Activated CD4-positive, alpha-beta T cell treated with anti-CD3 and anti-CD28 coated beads, Interleukin-2, amount 10 ng/mL, durations not matched to agents 24 days and 14 days (primary cell): Measurements from ENCODE around the gene PYDC1. TPM values are rescaled to one million over a fixed set of nuclear protein-coding genes. Genes with fewer than 3 reads are reported as not detected.

Experiments
- DNase-seq: peaks from one replicate; pipeline ENCODE4 v3.0.0; 2022
- H3K27ac Mint-ChIP-seq: one replicate; pipeline ENCODE4 v1.8.0; 2022; ENCODE audit warnings: mild to moderate bottlenecking, mixed read lengths
- H3K27me3 Mint-ChIP-seq: one replicate; pipeline ENCODE4 v1.8.0; 2022; ENCODE audit warnings: mixed read lengths
- H3K36me3 Mint-ChIP-seq: one replicate; pipeline ENCODE4 v1.8.0; 2022; ENCODE audit warnings: low read depth, mild to moderate bottlenecking, mixed read lengths
- H3K4me1 Mint-ChIP-seq: one replicate; pipeline ENCODE4 v1.8.0; 2021; ENCODE audit warnings: mixed read lengths
- H3K4me3 Mint-ChIP-seq: one replicate; pipeline ENCODE4 v1.8.0; 2022; ENCODE audit warnings: mild to moderate bottlenecking, moderate library complexity, mixed read lengths
- H3K9me3 Mint-ChIP-seq: one replicate; pipeline ENCODE4 v1.8.0; 2021; ENCODE audit warnings: mixed read lengths
- intact Hi-C: fragments of 100-400 bp; cut with micrococcal nuclease; formaldehyde crosslinking; loops from one replicate; pipeline ENCODE4 v1.15.1; 2023
- total RNA-seq: library from RNA; stranded (reverse); gene quantifications from 2 replicates; pipeline ENCODE4 v1.2.3, GENCODE V29; 2022

PYDC1 gene
- total RNA-seq, 1 donor from 2014 or later, result not detected

GRCh38 chr16:31243734-31244670, 27.1 kb upstream of the PYDC1 start:
- no peak for DNase-seq
- Mint-ChIP-seq H3K4me1 (no peaks in the 10 kb centered on the region), H3K27me3 (no peaks in the 10 kb centered on the region), H3K4me3 (no peak overlapping the region), H3K36me3 (no peaks in the 10 kb centered on the region), H3K27ac (no peak overlapping the region), H3K9me3 (no peaks in the 10 kb centered on the region)
- intact Hi-C loops, result no loop called here

- H3K4me1 Mint-ChIP-seq, result no peaks in the 10 kb centered on the region
- H3K27me3 Mint-ChIP-seq, result no peaks in the 10 kb centered on the region
- intact Hi-C loops, result no loop called here
- no peaks in the 10 kb centered on the region for H3K9me3 Mint-ChIP-seq
- H3K27ac Mint-ChIP-seq, result no peak overlapping the region
- DNase-seq, result no peak
- H3K4me3 Mint-ChIP-seq, result no peak overlapping the region
- H3K36me3 Mint-ChIP-seq, result no peaks in the 10 kb centered on the region
Measured at GRCh38 chr16:31242206-31242605, 25.3 kb upstream of the PYDC1 start.

GRCh38 chr16:31238041-31238440, 21.1 kb upstream of the PYDC1 start:
- no peak for DNase-seq
- Mint-ChIP-seq H3K9me3 (peaks cover 7% of the 10 kb centered on the region), H3K4me1 (peaks cover 5% of the 10 kb centered on the region), H3K4me3 (no peak overlapping the region), H3K27me3 (no peaks in the 10 kb centered on the region), H3K36me3 (no peaks in the 10 kb centered on the region), H3K27ac (no peak overlapping the region)
- intact Hi-C loops, result no loop called here

- Mint-ChIP-seq H3K27me3 (no peaks in the 10 kb centered on the region), H3K27ac (no peak overlapping the region)
- intact Hi-C loops, result no loop called here
Measured at GRCh38 chr16:31229501-31229900, 12.6 kb upstream of the PYDC1 start.

GRCh38 chr16:31228206-31228605, 11.3 kb upstream of the PYDC1 start:
- no peak for DNase-seq
- Mint-ChIP-seq H3K9me3 (no peaks in the 10 kb centered on the region), H3K27me3 (no peaks in the 10 kb centered on the region), H3K4me1 (no peaks in the 10 kb centered on the region), H3K4me3 (no peak overlapping the region), H3K27ac (no peak overlapping the region), H3K36me3 (no peaks in the 10 kb centered on the region)
- intact Hi-C loops, result no loop called here

More at GRCh38 chr16:31229501-31229900, 12.6 kb upstream of the PYDC1 start:
- DNase-seq, result no peak
- peaks cover 2% of the 10 kb centered on the region for H3K4me1 Mint-ChIP-seq
- H3K36me3 Mint-ChIP-seq, result no peaks in the 10 kb centered on the region
- no peak overlapping the region for H3K4me3 Mint-ChIP-seq
- peaks cover 5% of the 10 kb centered on the region for H3K9me3 Mint-ChIP-seq

GRCh38 chr16:31225193-31225592, 8.3 kb upstream of the PYDC1 start:
- H3K27me3 Mint-ChIP-seq, result peaks cover 14% of the 10 kb centered on the region
- H3K9me3 Mint-ChIP-seq, result no peaks in the 10 kb centered on the region
- intact Hi-C loops, result no loop called here
- H3K4me1 Mint-ChIP-seq, result peaks cover 5% of the 10 kb centered on the region
- DNase-seq, result no peak
- H3K4me3 Mint-ChIP-seq, result no peak overlapping the region
- H3K27ac Mint-ChIP-seq, result no peak overlapping the region
- no peaks in the 10 kb centered on the region for H3K36me3 Mint-ChIP-seq

- intact Hi-C loops, result no loop called here
- Mint-ChIP-seq H3K36me3 (no peaks in the 10 kb centered on the region), H3K27ac (no peak overlapping the region), H3K9me3 (no peaks in the 10 kb centered on the region), H3K4me1 (peaks cover 5% of the 10 kb centered on the region), H3K27me3 (peaks cover 14% of the 10 kb centered on the region), H3K4me3 (no peak overlapping the region)
- no peak for DNase-seq
Measured at GRCh38 chr16:31224092-31224955, 7.4 kb upstream of the PYDC1 start.

GRCh38 chr16:31223044-31223443, 6.1 kb upstream of the PYDC1 start:
- intact Hi-C loops, result no loop called here
- Mint-ChIP-seq H3K36me3 (no peaks in the 10 kb centered on the region), H3K9me3 (no peaks in the 10 kb centered on the region), H3K4me1 (peaks cover 5% of the 10 kb centered on the region), H3K27ac (no peak overlapping the region), H3K4me3 (no peak overlapping the region), H3K27me3 (peaks cover 21% of the 10 kb centered on the region)
- no peak for DNase-seq

GRCh38 chr16:31221357-31222160, 4.6 kb upstream of the PYDC1 start:
- Mint-ChIP-seq H3K36me3 (no peaks in the 10 kb centered on the region), H3K4me1 (peaks cover 8% of the 10 kb centered on the region), H3K27ac (no peak overlapping the region), H3K27me3 (peaks cover 34% of the 10 kb centered on the region), H3K9me3 (no peaks in the 10 kb centered on the region), H3K4me3 (no peak overlapping the region)
- intact Hi-C loops, result no loop called here
- no peak for DNase-seq

- H3K27ac Mint-ChIP-seq, result no peak overlapping the region
- intact Hi-C loops, result loop anchor here (5.0 kb wide), 1 partner anchor 83 kb away; no protein-coding TSS in a partner anchor
- no peak overlapping the region for H3K4me3 Mint-ChIP-seq
- H3K27me3 Mint-ChIP-seq, result peaks cover 46% of the 10 kb centered on the region
- no peaks in the 10 kb centered on the region for H3K36me3 Mint-ChIP-seq
- no peaks in the 10 kb centered on the region for H3K9me3 Mint-ChIP-seq
- DNase-seq, result no peak
- H3K4me1 Mint-ChIP-seq, result peaks cover 16% of the 10 kb centered on the region
Measured at GRCh38 chr16:31219154-31219741, 2.3 kb upstream of the PYDC1 start.

GRCh38 chr16:31217136-31217530, 198 bp upstream of the PYDC1 start:
- peaks cover 54% of the 10 kb centered on the region for H3K27me3 Mint-ChIP-seq

GRCh38 chr16:31215287-31216162, 1.4 kb downstream of the PYDC1 start:
- Mint-ChIP-seq H3K27me3 (peaks cover 41% of the 10 kb centered on the region), H3K27ac (peak overlapping the region; percentile 51), H3K9me3 (no peaks in the 10 kb centered on the region), H3K4me3 (peak overlapping the region; percentile 84), H3K36me3 (no peaks in the 10 kb centered on the region), H3K4me1 (peaks cover 21% of the 10 kb centered on the region)
- DNase-seq, result peak; percentile 74
- intact Hi-C loops, result loop anchor here (5.0 kb wide), 1 partner anchor 87 kb away; no protein-coding TSS in a partner anchor

More at GRCh38 chr16:31217136-31217530, 198 bp upstream of the PYDC1 start:
- Mint-ChIP-seq H3K36me3 (no peaks in the 10 kb centered on the region), H3K4me1 (peaks cover 20% of the 10 kb centered on the region), H3K4me3 (peak overlapping the region; percentile 84), H3K9me3 (no peaks in the 10 kb centered on the region), H3K27ac (no peak overlapping the region)
- intact Hi-C loops, result loop anchor here (5.0 kb wide), 1 partner anchor 85 kb away; no protein-coding TSS in a partner anchor
- DNase-seq, result no peak
